NK-92 treated with Interleukin-12 subunit alpha and Interleukin-12 subunit beta, amount 100 ng/mL, for 24 hours (cell line): ENCODE data around the gene DFFA.
"Not testable (repeated sequence)": the region's sequence is repeated elsewhere in the genome, so short reads cannot be mapped to it uniquely, and the experiment has no call there.

ENCODE experiments used
- DNase-seq: peaks from one replicate; lab custom pipeline; 2025; lab: John Stamatoyannopoulos, UW

Gene DFFA

DNA sequence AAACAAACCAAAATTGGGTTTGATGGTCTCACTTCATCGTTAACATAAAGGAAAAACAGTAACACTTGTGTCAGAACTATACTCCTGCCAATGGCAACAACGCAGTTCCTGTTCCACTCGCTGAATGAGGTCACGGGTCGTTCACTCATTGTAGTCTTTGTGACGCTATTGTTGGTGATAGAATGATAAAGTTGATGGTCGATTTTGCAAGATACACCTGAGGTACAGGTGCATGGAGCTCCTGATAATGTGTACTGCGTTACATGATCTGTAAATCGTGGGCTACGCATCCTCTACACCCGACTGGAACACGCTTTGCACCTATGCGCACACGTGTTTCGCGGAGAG is 42.5 kb downstream of the DFFA start:
- DNase-seq: no peak

DNA sequence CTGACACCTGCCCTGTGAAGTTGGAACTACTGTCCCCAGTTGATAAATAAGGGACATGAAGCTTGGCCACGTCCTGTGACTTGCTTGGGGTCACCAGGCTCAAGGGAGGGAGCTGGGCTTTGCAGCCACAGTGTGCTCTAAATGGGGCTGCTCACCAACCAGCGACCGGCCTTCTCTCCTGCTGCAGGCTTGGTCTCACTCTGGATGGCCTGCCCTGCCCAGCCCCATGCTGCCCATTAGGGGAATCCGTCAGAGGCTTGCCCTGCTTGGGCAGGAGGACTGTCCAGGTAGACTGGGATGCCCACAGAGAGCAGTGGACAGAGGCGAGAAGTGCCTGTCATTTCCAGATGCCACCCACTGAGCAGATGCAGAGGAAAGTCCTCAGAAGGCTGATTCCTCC is 43.3 kb downstream of the DFFA start:
- no peak for DNase-seq

DNA sequence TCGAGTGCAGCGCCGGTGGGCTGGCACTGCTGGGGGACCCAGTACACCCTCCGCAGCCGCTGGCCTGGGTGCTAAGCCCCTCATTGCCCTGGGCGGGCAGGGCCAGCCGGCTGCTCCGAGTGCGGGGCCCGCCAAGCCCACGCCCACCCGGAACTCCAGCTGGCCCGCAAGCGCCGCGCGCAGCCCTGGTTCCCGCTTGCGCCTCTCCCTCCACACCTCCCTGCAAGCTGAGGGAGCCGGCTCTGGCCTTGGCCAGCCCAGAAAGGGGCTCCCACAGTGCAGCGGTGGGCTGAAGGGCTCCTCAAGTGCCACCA is 45.8 kb downstream of the DFFA start:
- not testable (repeated sequence) for DNase-seq

DNA sequence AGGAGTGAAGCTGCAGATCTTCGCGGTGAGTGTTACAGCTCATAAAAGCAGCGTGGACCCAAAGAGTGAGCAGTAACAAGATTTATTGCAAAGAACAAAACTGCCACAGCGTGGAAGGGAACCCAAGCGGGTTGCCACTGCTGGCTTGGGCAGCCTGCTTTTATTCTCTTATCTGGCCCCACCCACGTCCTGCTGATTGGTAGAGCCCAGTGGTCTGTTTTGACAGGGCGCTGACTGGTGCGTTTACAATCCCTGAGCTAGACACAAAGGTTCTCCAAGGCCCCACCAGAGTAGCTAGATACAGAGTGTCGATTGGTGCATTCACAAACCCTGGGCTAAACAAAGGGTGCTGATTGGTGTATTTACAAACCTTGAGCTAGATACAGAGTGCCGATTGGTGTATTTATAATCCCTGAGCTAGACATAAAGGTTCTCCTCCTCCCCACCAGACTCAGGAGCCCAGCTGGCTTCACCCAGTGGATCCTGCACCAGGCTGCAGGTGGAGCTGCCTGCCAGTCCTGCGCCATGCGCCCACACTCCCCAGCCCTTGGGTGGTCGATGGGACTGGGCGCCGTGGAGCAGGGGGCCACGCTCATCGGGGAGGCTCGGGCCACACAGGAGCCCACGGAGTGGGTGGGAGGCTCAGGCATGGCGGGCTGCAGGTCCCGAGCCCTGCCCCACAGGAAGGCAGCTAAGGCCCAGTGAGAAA is 46.3 kb downstream of the DFFA start:
- not testable (repeated sequence) for DNase-seq

DNA sequence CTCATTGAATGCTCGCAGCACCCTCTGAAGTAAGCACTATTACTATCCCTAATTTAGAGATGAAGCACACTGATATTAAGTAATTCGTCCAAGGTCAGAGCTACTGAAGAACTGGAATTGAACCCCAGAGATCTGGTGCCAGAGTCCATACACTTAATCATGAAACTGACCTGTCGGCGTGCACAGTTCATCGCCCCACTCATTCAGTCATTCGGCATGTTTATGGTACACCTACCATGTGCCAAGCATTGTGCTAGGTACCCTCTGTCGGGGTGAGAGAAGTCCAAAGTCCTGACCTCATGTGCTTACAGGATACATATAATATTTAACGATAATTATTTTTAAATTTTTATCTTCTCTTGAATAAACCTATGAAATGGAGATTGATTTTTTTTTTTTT is 47.7 kb downstream of the DFFA start:
- DNase-seq: no peak

DNA sequence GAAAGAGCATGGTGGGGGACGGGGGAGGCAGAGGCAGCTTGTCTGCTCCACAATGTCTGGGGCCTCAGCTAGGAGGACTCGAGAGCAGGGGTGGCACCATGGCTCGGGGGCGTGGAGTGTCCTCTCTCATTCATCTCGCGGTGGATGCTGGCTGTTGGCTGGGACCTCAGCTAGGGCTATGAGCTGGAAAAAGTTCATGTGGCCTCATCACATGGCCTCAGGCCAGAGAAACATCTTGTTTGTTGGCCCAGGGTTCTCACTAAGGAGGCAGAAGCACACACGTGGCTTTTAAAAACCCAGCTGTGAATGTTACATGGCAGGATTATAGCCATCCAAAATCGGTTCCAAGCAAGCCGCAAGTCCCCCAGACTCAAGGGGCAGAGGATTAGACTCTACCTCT is 48.3 kb downstream of the DFFA start:
- no peak for DNase-seq

DNA sequence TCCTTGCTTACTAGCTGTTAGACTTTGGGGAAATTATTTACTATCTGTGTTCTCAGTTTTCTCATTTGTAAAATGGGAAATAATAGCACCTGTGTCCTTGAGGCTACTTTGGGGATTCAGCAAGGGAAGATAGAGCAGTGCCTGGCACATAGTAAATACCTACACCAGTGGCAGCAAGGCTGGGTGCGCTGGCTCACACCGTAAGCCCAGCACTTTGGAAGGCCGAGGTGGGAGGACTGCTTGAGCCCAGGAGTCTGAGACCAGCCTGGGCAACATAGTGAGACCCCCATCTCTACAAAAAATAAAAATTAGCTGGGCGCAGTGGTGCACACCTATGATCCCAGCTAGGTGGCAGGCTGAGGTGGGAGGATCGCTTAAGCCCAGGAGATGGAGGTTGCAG is 50.7 kb downstream of the DFFA start:
- DNase-seq: no peak

DNA sequence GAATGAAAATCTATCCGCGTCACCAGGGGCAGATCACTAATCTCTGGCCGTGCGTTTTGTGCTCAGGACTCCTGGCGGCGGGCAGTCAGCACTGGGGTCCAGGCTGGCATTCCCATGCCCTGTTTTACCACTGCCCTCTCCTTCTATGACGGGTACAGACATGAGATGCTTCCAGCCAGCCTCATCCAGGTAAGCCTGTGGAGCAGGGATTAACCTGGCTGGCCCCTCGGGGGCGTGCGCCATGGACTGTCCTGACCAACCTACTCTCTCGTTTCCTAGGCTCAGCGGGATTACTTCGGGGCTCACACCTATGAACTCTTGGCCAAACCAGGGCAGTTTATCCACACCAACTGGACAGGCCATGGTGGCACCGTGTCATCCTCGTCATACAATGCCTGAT is 53.0 kb downstream of the DFFA start:
- DNase-seq: no peak

DNA sequence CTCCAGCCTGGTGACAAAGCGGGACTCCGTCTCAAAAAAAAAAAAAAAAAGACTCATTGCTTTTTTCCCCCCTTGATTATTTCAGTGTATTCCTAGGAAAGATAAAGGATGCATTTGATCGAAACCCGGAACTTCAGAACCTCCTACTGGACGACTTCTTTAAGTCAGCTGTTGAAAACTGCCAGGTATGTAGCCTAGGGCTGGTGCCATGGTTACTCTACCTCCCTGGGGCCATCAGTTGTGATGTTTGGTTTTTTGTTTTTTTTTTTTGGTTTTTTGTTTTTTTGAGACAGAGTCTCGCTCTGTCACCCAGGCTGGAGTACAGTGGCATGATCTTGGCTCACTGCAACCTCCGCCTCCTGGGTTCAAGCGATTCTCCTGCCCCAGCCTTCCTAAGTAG is 53.6 kb downstream of the DFFA start:
- DNase-seq: not testable (repeated sequence)

DNA sequence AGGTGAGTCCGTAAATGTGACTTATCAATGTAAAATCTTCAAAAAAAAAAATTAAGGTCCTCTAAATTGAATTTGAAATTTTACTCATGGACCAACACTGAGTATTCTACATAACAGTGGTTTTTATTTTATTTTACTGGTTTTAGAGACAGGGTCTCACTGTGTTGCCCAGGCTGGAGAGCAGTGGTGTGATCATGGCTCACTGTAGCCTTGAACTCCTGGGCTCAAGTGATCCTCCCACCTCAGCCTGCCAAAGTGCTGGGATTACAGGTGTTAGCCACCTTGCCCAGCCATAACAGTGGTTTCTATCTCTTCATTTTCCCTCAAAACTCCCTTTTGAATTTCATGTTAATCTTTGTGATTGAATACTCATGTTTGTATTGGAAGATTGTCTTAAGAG is 56.4 kb downstream of the DFFA start:
- DNase-seq: not testable (repeated sequence)

DNA sequence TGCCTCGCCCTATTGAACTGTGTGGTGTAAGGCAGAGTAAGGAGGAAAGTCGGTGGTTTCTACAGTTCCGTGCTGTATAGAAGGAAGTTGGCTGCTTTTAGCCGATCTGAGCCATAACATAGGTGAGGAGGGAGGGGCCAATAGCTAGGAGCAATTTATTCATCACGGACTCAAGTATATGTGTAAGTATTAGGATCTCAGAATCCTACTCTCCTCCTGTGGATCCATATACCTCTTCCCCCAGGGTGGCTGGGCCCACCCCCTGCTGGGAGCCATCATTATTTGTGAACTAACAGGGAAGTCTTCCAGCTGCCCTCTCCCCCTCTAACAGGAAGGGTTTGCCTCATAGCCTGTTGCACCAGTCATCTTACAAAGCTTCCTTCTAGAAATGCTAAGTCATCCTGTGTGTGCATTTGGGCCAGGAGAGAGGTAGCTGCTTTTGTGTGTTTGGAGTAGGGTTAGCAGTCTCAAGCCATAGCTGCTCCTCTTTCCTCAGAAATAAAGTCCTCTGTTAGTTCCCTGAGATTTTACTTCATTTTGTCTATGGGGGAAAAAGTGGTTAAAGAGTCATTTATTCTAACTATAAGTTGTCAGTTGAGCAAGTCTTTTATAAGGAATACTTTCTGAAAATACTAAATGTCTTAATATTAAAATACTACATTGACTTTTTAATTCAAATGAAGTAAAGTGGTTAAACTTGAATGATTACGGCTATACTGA is 57.0 kb downstream of the DFFA start:
- no peak for DNase-seq

DNA sequence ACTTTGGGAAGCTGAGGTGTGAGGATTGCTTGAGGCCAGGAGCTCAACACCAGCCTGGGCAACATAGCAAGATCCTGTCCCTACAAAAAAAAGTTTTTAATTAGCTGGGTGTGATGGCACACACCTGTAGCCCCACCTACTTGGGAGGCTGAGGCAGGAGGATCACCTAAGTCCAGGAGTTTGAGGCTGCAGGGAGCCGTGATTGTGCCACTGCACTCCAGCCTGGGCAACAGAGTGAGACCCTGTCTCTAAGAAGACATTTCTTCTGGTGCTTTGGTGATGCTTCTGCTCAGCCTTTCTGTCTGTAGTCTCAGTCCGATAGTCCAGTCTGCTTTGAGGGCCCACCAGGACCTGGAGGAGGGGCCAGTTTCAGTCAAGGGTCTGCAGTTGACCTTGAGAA is 65.1 kb downstream of the DFFA start:
- DNase-seq: no peak
